Measurements from ENCODE around the gene CACNA1A. TPM values are rescaled to one million over a fixed set of nuclear protein-coding genes. Genes with fewer than 3 reads are reported as not detected.
A peak's percentile ranks its signal among the peaks of the same experiment; 100 is the strongest.

CACNA1A gene
- total RNA-seq, 3 donors from 2014 or later: 2.3 to 10.1 (median 5.7) TPM

- Histone ChIP-seq H3K4me3 (no peak overlapping the region), H3K36me3 (ENCODE audit: low read depth) (no peaks in the 10 kb centered on the region), H3K4me1 (ENCODE audit: low read depth) (no peaks in the 10 kb centered on the region), H3K9me3 (peaks cover 22% of the 10 kb centered on the region)
- DNase-seq (no peak), ATAC-seq (no peak)
- TF ChIP-seq, protein P1, sequence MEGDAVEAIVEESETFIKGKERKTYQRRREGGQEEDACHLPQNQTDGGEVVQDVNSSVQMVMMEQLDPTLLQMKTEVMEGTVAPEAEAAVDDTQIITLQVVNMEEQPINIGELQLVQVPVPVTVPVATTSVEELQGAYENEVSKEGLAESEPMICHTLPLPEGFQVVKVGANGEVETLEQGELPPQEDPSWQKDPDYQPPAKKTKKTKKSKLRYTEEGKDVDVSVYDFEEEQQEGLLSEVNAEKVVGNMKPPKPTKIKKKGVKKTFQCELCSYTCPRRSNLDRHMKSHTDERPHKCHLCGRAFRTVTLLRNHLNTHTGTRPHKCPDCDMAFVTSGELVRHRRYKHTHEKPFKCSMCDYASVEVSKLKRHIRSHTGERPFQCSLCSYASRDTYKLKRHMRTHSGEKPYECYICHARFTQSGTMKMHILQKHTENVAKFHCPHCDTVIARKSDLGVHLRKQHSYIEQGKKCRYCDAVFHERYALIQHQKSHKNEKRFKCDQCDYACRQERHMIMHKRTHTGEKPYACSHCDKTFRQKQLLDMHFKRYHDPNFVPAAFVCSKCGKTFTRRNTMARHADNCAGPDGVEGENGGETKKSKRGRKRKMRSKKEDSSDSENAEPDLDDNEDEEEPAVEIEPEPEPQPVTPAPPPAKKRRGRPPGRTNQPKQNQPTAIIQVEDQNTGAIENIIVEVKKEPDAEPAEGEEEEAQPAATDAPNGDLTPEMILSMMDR (IDR thresholded peaks at IDR 0.05): no peak
- intact Hi-C loops (cut with DNase I, micrococcal nuclease): no loop called here
Measured at GRCh38 chr19:13475044-13475443, 31.2 kb downstream of the CACNA1A start.

DNA sequence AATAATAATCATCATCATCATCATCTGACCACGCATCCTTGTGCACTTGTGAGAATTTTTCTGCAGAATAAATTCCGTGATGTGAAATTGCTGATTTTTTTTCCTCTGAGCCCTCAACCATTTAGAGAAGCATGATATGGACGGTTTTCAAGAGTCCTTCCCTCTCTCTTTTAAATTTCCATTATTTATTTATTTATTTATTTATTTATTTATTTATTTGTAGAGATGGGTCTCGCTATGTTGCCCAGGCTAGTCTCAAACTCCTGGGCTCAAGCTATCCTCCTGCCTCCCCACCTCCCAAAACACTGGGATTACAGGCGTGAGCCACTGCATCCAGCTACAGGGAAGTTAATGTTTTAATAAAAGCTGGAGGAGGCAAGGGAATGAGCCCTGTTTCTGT lies 39.6 kb downstream of the CACNA1A start:
- Histone ChIP-seq H3K36me3 (ENCODE audit: low read depth) (no peaks in the 10 kb centered on the region), H3K4me1 (ENCODE audit: low read depth) (no peaks in the 10 kb centered on the region), H3K9me3 (no peaks in the 10 kb centered on the region), H3K4me3 (no peak overlapping the region)
- DNase-seq: no peak
- no peak for ATAC-seq
- TF ChIP-seq, protein P1 (IDR thresholded peaks at IDR 0.05): no peak
- intact Hi-C loops (cut with DNase I, micrococcal nuclease): no loop called here

DNA sequence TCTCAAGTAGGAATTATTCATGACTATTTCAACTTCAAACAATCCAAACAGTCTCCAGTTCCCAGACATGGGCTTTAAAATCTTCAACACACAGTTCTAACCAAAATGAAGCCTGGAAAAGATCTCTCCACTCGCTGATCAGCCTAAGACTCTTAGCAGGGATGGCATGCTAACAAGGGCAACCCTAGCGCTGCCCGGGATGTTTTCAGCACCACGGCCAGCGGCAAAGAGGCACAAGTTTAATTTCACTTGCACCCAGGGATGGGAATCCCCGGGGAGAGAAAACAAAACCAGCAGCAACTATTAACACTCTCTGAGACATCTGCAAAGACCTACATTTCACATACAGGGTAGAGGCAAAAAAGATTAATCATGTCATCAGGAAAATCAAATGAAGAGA lies 43.0 kb downstream of the CACNA1A start:
- no peaks in the 10 kb centered on the region for H3K9me3 ChIP-seq
- no peaks in the 10 kb centered on the region for H3K36me3 ChIP-seq (ENCODE audit: low read depth)
- TF ChIP-seq, protein P1 (IDR thresholded peaks at IDR 0.05): no peak
- intact Hi-C loops (cut with DNase I, micrococcal nuclease): no loop called here
- ATAC-seq (no peak), DNase-seq (peak in 1 of 3 donors; percentile 9)
- H3K4me3 ChIP-seq: no peak overlapping the region
- H3K4me1 ChIP-seq (ENCODE audit: low read depth): no peaks in the 10 kb centered on the region

DNA sequence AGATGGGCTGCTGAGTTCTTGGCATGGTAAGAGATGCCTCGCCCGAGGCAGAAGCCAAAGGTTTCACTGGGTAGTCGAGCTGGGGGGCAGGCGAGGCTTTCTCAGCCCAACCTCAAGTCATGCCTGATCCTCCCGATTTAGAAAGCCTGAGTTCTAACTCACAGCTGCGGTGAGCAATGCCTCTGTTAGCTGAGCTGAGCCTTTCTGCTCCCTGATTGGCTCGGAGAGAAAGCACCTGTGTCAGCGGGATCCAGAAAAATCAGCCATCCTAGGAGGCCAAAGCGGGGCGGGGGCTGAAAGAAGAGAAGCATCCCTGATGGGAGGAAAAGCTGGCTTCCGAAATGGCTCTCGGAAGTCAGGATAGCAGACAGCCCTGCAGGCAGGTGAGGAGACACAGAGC lies 44.7 kb downstream of the CACNA1A start:
- TF ChIP-seq, protein P1 (IDR thresholded peaks at IDR 0.05): no peak
- ATAC-seq (no peak), DNase-seq (no peak)
- H3K36me3 ChIP-seq (ENCODE audit: low read depth): no peaks in the 10 kb centered on the region
- intact Hi-C loops (cut with DNase I, micrococcal nuclease): no loop called here
- no peak overlapping the region for H3K4me3 ChIP-seq
- no peaks in the 10 kb centered on the region for H3K9me3 ChIP-seq
- no peaks in the 10 kb centered on the region for H3K4me1 ChIP-seq (ENCODE audit: low read depth)

DNA sequence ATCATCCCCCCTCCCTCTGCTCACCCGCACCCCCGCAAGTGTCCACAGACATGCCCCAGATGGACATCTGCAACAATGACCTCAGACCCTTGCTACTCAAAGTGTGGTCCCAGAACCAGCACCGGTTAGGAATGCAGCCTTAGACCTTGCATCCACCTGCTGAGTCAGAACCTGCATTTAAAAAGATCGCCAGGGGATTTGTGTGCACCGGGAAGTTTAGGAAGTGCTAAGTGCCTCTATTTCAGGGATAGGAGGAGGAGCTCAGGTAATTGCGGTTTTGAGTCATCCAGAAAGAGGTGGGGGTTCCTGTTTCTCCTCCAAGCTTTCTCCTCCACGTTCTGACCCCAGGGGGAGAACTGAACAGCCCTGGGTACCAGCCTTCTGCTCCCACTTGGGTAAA lies 46.2 kb downstream of the CACNA1A start:
- no peak for ATAC-seq
- no peak overlapping the region for H3K4me3 ChIP-seq
- TF ChIP-seq, protein P1 (IDR thresholded peaks at IDR 0.05): no peak
- no peak for DNase-seq
- no peaks in the 10 kb centered on the region for H3K9me3 ChIP-seq
- intact Hi-C loops (cut with DNase I, micrococcal nuclease): no loop called here
- no peaks in the 10 kb centered on the region for H3K36me3 ChIP-seq (ENCODE audit: low read depth)
- no peaks in the 10 kb centered on the region for H3K4me1 ChIP-seq (ENCODE audit: low read depth)

DNA sequence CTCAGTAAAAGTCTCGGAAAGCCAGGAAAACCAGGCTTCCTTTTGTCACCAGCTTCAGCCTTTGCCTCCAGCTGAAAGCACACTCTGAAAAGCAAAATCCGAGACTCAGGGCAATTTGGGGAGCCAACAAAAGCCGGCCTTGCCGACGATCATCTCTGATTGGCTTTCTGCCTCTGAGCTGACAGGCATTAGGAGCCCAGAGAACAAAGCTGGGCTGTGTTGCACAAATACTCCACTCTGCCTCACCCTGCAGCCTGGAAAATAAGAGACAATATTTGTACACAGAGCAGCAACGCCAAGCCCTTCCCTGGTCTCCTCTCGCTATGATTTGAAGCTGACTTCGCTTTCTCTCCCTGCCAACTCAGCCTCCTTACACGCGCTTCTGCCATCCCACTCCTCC lies 46.9 kb downstream of the CACNA1A start:
- Histone ChIP-seq H3K4me1 (ENCODE audit: low read depth) (no peaks in the 10 kb centered on the region), H3K36me3 (ENCODE audit: low read depth) (no peaks in the 10 kb centered on the region), H3K4me3 (no peak overlapping the region), H3K9me3 (no peaks in the 10 kb centered on the region)
- TF ChIP-seq, protein P1 (IDR thresholded peaks at IDR 0.05): no peak
- DNase-seq: no peak
- intact Hi-C loops (cut with DNase I, micrococcal nuclease): no loop called here
- ATAC-seq: no peak

All from mucosa of descending colon (tissue), 3 donors.